Inferior parietal cortex (tissue), 1 donor: ENCODE results near the gene TMEM181.
"Not testable (repeated sequence)": the region's sequence is repeated elsewhere in the genome, so short reads cannot be mapped to it uniquely, and the experiment has no call there.

Experiments
- DNase-seq: peaks from one replicate; pipeline ENCODE4 v3.0.0-alpha.2; 2016; ENCODE audit errors: extremely low spot score

TMEM181 gene

GRCh38 chr6:158536891-158537798 lies 22.7 kb upstream of the TMEM181 start:
- DNase-seq, result peak; percentile 28

- DNase-seq, result no peak
Measured at GRCh38 chr6:158538741-158539140, 21.1 kb upstream of the TMEM181 start.

GRCh38 chr6:158539413-158539812 lies 20.5 kb upstream of the TMEM181 start:
- DNase-seq, result peak; percentile 31

- peak; percentile 15 for DNase-seq
Measured at GRCh38 chr6:158539881-158540280, 20.0 kb upstream of the TMEM181 start.

GRCh38 chr6:158543606-158544185 lies 16.2 kb upstream of the TMEM181 start:
- no peak for DNase-seq

GRCh38 chr6:158544428-158544827 lies 15.5 kb upstream of the TMEM181 start:
- no peak for DNase-seq

- DNase-seq, result no peak
Measured at GRCh38 chr6:158545043-158545966, 14.6 kb upstream of the TMEM181 start.

- no peak for DNase-seq
Measured at GRCh38 chr6:158548418-158549161, 11.3 kb upstream of the TMEM181 start.

GRCh38 chr6:158552055-158552795 lies 7.7 kb upstream of the TMEM181 start:
- DNase-seq, result no peak

- no peak for DNase-seq
Measured at GRCh38 chr6:158552796-158553138, 7.1 kb upstream of the TMEM181 start.

- DNase-seq, result no peak
Measured at GRCh38 chr6:158554611-158555361, 5.1 kb upstream of the TMEM181 start.

GRCh38 chr6:158556113-158556512 lies 3.8 kb upstream of the TMEM181 start:
- no peak for DNase-seq

- DNase-seq, result not testable (repeated sequence)
Measured at GRCh38 chr6:158557110-158557509, 2.8 kb upstream of the TMEM181 start.

- no peak for DNase-seq
Measured at GRCh38 chr6:158557927-158558326, 2.0 kb upstream of the TMEM181 start.

- DNase-seq, result peak; percentile 12
Measured at GRCh38 chr6:158558415-158559306, 1.2 kb upstream of the TMEM181 start.

- peak; percentile 22 for DNase-seq
Measured at GRCh38 chr6:158559338-158559894, 475 bp upstream of the TMEM181 start.

GRCh38 chr6:158560836-158561320 lies 987 bp downstream of the TMEM181 start:
- no peak for DNase-seq

- no peak for DNase-seq
Measured at GRCh38 chr6:158561321-158561884, 1.5 kb downstream of the TMEM181 start.
